Measurements from ENCODE around the gene RAB34.

Gene RAB34

GRCh38 chr17:28710861-28711722, 6.6 kb downstream of the RAB34 start:
- DNase-seq = peak; percentile 98

GRCh38 chr17:28707339-28707720, 10.3 kb downstream of the RAB34 start:
- DNase-seq = no peak

- no peak for DNase-seq
Observed at GRCh38 chr17:28706471-28707338, 11.0 kb downstream of the RAB34 start.

- DNase-seq = no peak
Observed at GRCh38 chr17:28705728-28706334, 11.8 kb downstream of the RAB34 start.

- DNase-seq = no peak
Observed at GRCh38 chr17:28705074-28705659, 12.5 kb downstream of the RAB34 start.

- DNase-seq = no peak
Observed at GRCh38 chr17:28704219-28704858, 13.3 kb downstream of the RAB34 start.

GRCh38 chr17:28703552-28704218, 14.0 kb downstream of the RAB34 start:
- no peak for DNase-seq

GRCh38 chr17:28702752-28703150, 14.9 kb downstream of the RAB34 start:
- no peak for DNase-seq

- DNase-seq = no peak
Observed at GRCh38 chr17:28702026-28702751, 15.5 kb downstream of the RAB34 start.

- no peak for DNase-seq
Observed at GRCh38 chr17:28700830-28701492, 16.7 kb downstream of the RAB34 start.

- DNase-seq = no peak
Observed at GRCh38 chr17:28700278-28700677, 17.4 kb downstream of the RAB34 start.

- no peak for DNase-seq
Observed at GRCh38 chr17:28698253-28698941, 19.3 kb downstream of the RAB34 start.

GRCh38 chr17:28693869-28694268, 23.8 kb downstream of the RAB34 start:
- no peak for DNase-seq

- no peak for DNase-seq
Observed at GRCh38 chr17:28689011-28689410, 28.7 kb downstream of the RAB34 start.

GRCh38 chr17:28688481-28688880, 29.2 kb downstream of the RAB34 start:
- no peak for DNase-seq

GRCh38 chr17:28686296-28686695, 31.4 kb downstream of the RAB34 start:
- no peak for DNase-seq

GRCh38 chr17:28685366-28685765, 32.3 kb downstream of the RAB34 start:
- DNase-seq = no peak

GRCh38 chr17:28684963-28685362, 32.7 kb downstream of the RAB34 start:
- DNase-seq = no peak

GRCh38 chr17:28682655-28683054, 35.0 kb downstream of the RAB34 start:
- no peak for DNase-seq

- no peak for DNase-seq
Observed at GRCh38 chr17:28675980-28676379, 41.7 kb downstream of the RAB34 start.
